ENCODE measurements around the gene FAM110D.

DNA sequence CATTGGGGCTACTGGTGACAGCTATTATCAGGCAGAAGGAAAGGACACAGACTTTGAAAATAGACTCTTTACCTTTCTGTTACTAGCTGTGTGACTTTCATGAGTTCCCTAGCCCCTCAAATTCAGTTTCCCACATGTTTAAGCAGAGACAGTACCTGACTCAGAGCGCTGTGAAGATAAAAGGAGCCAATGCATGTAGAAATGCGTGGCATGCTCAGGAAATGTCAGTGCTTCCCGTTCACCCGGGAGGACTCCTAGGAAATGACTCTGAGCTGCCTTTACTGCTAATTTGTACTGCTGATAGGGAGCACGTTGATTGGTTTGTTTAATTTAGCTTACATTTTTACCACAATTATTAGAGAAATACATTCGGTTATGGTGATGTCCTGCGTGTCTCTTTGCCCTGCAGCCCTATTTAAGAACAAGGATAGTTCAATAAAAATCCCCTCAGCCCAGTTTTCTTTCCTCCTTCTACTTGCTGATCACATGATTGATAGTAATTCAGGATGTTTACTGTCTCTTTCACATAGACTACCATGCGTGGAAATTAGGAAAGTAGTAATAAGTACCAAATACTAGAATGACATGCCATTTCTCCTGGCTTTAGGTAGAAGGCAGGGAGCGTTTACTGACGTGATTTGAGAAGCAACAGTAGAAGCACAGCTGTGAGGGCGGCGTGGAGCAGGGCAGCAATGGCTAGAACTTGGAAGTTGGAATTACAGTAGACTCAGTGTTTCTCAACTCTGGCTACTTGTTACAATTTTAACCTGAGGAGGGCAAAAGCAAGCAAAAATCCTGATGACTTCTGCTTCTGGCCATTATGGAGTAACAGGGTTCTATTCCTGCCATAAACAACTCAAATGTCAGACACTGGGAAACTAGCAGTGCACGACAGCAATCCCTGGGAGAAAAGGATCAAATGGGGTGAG, 31.4 kb upstream of the FAM110D start:
- TF ChIP-seq CTCF (IDR thresholded peaks at IDR 0.05; ENCODE audit: poor library complexity, severe bottlenecking) (no peak), EP300 (conservative IDR thresholded peaks at IDR 0.05; ENCODE audit: poor library complexity, severe bottlenecking) (no peak), MXI1 (conservative IDR thresholded peaks at IDR 0.05; ENCODE audit: poor library complexity, severe bottlenecking) (no peak)
